Ectodermal cell (in vitro differentiated cells): ENCODE data around the gene LHB.
A peak's percentile ranks its signal among the peaks of the same experiment; 100 is the strongest.
"Not testable (repeated sequence)": the region's sequence is repeated elsewhere in the genome, so short reads cannot be mapped to it uniquely, and the experiment has no call there.

Experiments
- H3K27ac ChIP-seq: 2 replicates; pipeline ENCODE4 v1.7.0; 2013; ENCODE audit warnings: mild to moderate bottlenecking, low read depth, low read length; ENCODE audit not compliant: insufficient read depth, poor library complexity, severe bottlenecking
- H3K27me3 ChIP-seq: 2 replicates; pipeline ENCODE4 v1.7.0; 2013; ENCODE audit warnings: mild to moderate bottlenecking, low read length; ENCODE audit not compliant: insufficient read depth, control insufficient read depth, poor library complexity, severe bottlenecking
- H3K36me3 ChIP-seq: one replicate; pipeline ENCODE4 v1.7.0; 2013; ENCODE audit warnings: low read length; ENCODE audit not compliant: control insufficient read depth, insufficient read depth
- H3K4me1 ChIP-seq: one replicate; pipeline ENCODE4 v1.7.0; 2013; ENCODE audit warnings: low read length; ENCODE audit not compliant: control insufficient read depth, insufficient read depth
- H3K4me3 ChIP-seq: 2 replicates; pipeline ENCODE4 v1.7.0; 2013; ENCODE audit warnings: low read depth, low read length, control low read depth; ENCODE audit not compliant: insufficient read depth
- H3K9me3 ChIP-seq: 2 replicates; pipeline ENCODE4 v1.7.0; 2013; ENCODE audit warnings: mild to moderate bottlenecking, low read length, moderate library complexity; ENCODE audit not compliant: control insufficient read depth
- WGBS, 2 experiments: methylation state at CpG; one replicate each; pipeline ENCODE4 v1.1.7; 2013; ENCODE audit warnings: missing lambda C conversion rate in 2 of 2; 5-methylcytosine and 5-hydroxymethylcytosine counted together

LHB gene

DNA sequence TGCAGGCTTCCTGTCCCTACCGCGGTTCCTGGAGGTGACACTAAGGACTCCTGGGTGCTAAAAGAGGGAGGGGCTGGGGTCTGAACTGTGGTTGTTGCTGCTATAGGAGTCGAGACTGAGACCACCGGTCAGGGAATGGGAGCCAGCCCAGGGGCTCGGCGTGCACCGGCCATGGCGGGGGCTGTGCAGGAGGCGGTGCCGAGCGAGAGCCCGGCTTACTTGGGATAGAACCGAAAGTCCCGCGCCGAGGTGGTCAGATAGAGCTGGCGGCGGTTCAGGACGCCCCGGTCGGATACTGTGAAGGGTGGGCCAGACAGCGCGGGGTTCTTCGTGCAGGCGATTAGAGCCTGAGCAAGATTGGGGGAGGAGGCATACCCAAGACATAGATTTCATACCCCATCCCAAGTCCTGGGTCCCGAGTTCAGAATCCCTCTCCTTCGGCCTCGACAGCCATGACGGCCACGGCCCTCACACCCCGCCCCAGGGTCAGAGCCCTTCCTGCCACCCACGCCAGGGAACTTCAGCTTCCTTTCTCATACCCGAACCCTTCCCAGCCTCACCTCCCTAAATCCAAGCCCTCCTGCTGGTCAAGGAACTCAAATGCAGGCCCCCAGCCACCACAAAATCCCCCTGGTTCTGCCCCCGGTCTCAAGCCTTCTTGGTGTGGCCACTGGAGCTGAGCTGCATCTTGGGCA, 40.2 kb upstream of the LHB start:
- H3K9me3 ChIP-seq, H3K27ac ChIP-seq, H3K36me3 ChIP-seq: not testable (repeated sequence)
- H3K4me1 ChIP-seq, result peaks cover 12% of the 10 kb centered on the region
- peak overlapping the region; percentile 36 for H3K4me3 ChIP-seq
- peaks cover 66% of the 10 kb centered on the region for H3K27me3 ChIP-seq
- WGBS, 2 experiments, result 14% methylated on average over 34 of the region's 34 CpGs

- 2% methylated on average over 63 of the region's 63 CpGs for WGBS, 2 experiments
- no peaks in the 10 kb centered on the region for H3K36me3 ChIP-seq
- peaks cover 63% of the 10 kb centered on the region for H3K27me3 ChIP-seq
- no peak overlapping the region for H3K27ac ChIP-seq
- peaks cover 12% of the 10 kb centered on the region for H3K4me1 ChIP-seq
- no peaks in the 10 kb centered on the region for H3K9me3 ChIP-seq
- peak overlapping the region; percentile 36 for H3K4me3 ChIP-seq
Measured at GRCh38 chr19:49056101-49056901, 39.4 kb upstream of the LHB start.

- WGBS, 2 experiments, result 82 to 84% methylated on average over 24 of the region's 24 CpGs
- H3K4me3 ChIP-seq, H3K27ac ChIP-seq, H3K4me1 ChIP-seq, H3K9me3 ChIP-seq, H3K27me3 ChIP-seq, H3K36me3 ChIP-seq: not testable (repeated sequence)
Measured at GRCh38 chr19:49050376-49051033, 33.6 kb upstream of the LHB start.

- WGBS, 2 experiments, result 65% methylated on average over 2 of the region's 4 CpGs; no CpG with 5 or more reads in 1 of the 2 experiments
- not testable (repeated sequence) for H3K36me3 ChIP-seq, H3K4me1 ChIP-seq, H3K27ac ChIP-seq, H3K9me3 ChIP-seq, H3K4me3 ChIP-seq, H3K27me3 ChIP-seq
Measured at GRCh38 chr19:49049834-49050233, 32.9 kb upstream of the LHB start.

DNA sequence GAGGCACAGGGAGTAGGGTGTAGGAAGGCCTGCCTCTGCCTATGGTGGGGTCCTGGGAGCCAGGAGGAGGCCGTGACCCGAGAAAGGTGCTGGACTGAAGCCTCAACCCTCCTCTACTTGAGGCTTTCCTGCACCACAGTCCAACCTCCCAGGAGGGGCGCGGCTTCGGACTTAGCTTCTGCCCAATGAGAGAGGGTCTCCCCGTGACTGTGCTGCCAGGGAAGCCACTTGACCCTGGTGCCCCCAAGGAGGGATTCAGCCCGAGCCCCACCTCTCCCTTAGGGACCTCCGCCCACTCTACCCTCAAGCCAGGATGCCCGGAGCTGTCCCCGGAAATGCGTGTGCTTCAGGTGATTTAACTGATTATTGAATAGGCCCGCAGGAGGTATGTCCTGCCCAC, 32.1 kb upstream of the LHB start, which contains the start of gene CGB8:
Gene CGB8, minus strand, starts transcription at position 101 of the 400 bp plus-strand sequence. CDS start 372 bp downstream, outside the sequence.
- H3K27ac ChIP-seq, H3K9me3 ChIP-seq, H3K36me3 ChIP-seq, H3K4me3 ChIP-seq, H3K4me1 ChIP-seq, H3K27me3 ChIP-seq: not testable (repeated sequence)
- 79 to 83% methylated on average over 10 of the region's 12 CpGs for WGBS, 2 experiments

GRCh38 chr19:49043548-49043947, 26.7 kb upstream of the LHB start, which contains the start of gene CGB5:
Gene CGB5, plus strand, starts transcription at chr19:49043848. Its CDS starts 362 bp downstream, at chr19:49044210.
- H3K9me3 ChIP-seq, H3K4me3 ChIP-seq, H3K27me3 ChIP-seq, H3K4me1 ChIP-seq, H3K27ac ChIP-seq, H3K36me3 ChIP-seq: not testable (repeated sequence)
- WGBS, 2 experiments, result 84 to 86% methylated on average over 14 to 15 of the region's 15 CpGs

GRCh38 chr19:49042666-49043065, 25.8 kb upstream of the LHB start:
- not testable (repeated sequence) for H3K27me3 ChIP-seq, H3K4me1 ChIP-seq, H3K4me3 ChIP-seq, H3K36me3 ChIP-seq, H3K27ac ChIP-seq, H3K9me3 ChIP-seq
- WGBS, 2 experiments, result 91 to 93% methylated on average over 1 of the region's 4 CpGs

- 83 to 84% methylated on average over 17 of the region's 17 CpGs for WGBS, 2 experiments
- Histone ChIP-seq H3K4me3 (no peak overlapping the region), H3K4me1 (no peaks in the 10 kb centered on the region), H3K36me3 (no peaks in the 10 kb centered on the region), H3K27ac (no peak overlapping the region), H3K9me3 (no peaks in the 10 kb centered on the region), H3K27me3 (no peaks in the 10 kb centered on the region)
Measured at GRCh38 chr19:49042177-49042576, 25.3 kb upstream of the LHB start.

DNA sequence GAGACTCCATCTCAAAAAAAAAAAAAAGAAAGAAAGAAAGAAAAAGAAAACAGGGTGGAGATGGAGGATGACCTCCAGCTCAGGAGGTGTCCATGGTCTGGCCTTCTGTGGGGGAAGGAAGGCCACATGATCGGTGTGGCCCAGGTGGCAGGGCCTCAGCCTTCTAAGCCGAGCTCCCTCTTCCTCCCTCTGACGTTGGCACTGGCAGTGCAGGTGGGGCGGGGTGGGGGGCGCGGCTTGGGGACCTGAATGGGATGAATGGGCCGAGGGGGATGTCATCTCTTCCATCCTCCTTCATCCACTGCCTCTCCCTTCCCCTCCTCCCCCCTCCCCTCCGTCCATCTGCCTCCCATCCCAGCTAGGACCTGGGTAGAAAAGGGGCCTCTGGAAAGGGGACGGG, 22.8 kb upstream of the LHB start:
- H3K4me3 ChIP-seq, H3K9me3 ChIP-seq, H3K36me3 ChIP-seq, H3K27me3 ChIP-seq, H3K27ac ChIP-seq, H3K4me1 ChIP-seq: not testable (repeated sequence)
- 75 to 95% methylated on average over 7 to 9 of the region's 9 CpGs for WGBS, 2 experiments

- not testable (repeated sequence) for H3K4me3 ChIP-seq, H3K4me1 ChIP-seq, H3K27ac ChIP-seq, H3K36me3 ChIP-seq, H3K9me3 ChIP-seq, H3K27me3 ChIP-seq
- 86 to 90% methylated on average over 26 of the region's 26 CpGs for WGBS, 2 experiments
Measured at GRCh38 chr19:49038557-49039276, 21.8 kb upstream of the LHB start.
